ENCODE data around the gene ATOSA. TPM values are rescaled to one million over a fixed set of nuclear protein-coding genes. Genes with fewer than 3 reads are reported as not detected.
A peak's percentile ranks its signal among the peaks of the same experiment; 100 is the strongest.

ATOSA gene, protein sequence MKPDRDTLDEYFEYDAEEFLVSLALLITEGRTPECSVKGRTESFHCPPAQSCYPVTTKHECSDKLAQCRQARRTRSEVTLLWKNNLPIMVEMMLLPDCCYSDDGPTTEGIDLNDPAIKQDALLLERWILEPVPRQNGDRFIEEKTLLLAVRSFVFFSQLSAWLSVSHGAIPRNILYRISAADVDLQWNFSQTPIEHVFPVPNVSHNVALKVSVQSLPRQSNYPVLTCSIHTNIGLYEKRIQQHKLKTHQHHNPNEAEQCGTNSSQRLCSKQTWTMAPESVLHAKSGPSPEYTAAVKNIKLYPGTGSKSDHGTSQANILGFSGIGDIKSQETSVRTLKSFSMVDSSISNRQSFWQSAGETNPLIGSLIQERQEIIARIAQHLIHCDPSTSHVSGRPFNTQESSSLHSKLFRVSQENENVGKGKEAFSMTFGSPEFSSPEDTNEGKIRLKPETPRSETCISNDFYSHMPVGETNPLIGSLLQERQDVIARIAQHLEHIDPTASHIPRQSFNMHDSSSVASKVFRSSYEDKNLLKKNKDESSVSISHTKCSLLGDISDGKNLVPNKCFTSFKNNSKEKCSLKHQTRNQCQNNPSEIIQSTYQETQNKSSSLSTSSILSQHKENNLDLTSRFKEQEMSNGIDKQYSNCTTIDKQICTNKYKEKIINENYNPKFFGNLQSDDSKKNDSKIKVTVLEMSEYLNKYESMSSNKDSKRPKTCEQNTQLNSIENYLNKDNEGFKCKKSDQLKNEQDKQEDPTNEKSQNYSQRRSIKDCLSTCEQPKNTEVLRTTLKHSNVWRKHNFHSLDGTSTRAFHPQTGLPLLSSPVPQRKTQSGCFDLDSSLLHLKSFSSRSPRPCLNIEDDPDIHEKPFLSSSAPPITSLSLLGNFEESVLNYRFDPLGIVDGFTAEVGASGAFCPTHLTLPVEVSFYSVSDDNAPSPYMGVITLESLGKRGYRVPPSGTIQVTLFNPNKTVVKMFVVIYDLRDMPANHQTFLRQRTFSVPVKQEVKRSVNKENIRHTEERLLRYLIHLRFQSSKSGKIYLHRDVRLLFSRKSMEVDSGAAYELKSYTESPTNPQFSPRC
- total RNA-seq: 10 to 100 TPM; 19.4 to 21.7 TPM

DNA sequence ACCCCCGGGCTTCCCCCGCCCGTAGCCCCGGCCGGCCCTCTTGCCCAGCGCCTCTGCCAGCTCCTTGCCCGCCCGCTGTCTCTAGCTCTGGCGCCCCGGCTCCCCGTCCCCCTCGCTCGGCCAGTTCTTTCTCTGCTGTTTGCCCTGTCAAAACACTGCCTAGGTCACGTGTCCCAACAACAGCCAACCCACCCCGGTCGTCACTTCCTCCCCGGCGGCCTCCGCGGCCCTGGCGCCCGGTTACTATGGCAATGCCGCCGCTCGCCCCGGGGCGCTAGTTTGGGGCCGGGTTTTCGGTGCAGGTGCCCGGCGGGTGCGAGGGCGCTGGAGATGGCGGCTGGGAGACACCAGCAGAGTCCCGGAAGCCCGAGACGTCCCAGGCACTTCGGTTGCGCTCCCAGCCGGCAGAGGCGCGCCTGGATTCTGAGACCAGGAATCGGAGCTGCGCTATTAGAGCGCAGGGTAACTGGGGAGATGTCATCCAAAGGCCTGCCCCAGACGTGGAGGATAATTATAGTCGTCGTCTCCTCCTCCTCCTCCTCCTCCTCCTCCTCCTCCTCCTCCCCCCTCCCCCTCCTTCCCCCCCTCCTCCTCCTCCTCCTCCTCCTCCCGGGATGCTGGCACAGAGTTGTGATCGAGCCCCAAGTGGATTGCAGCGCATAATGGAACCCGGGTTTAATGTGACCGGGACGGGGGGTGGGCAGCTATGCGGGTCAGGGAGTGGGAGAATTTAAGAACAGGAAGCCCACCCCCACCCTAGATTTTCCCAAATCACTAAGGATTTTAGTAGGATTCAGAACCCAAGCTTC lies at the start of gene ATOSA:
Gene ATOSA, minus strand, starts transcription at position 157 of the 809 bp plus-strand sequence. CDS start 1,367 bp downstream, outside the sequence.
- CTCF ChIA-PET: interaction anchor here (1.0 to 1.8 kb wide), 6 partner anchors 17 to 422 kb away, joined by 3 to 7 read pairs (median 3); no protein-coding TSS in a partner anchor
- DNase-seq: peak; percentile 93
- Mint-ChIP-seq H3K4me1 (ENCODE audit: low read depth) (peaks cover 39% of the 10 kb centered on the region), H3K9me3 (no peaks in the 10 kb centered on the region), H3K27ac (peak within 1 kb of the TSS; percentile 98), H3K4me3 (peak within 1 kb of the TSS; percentile 100), H3K36me3 (ENCODE audit: low read depth) (peaks cover 5% of the 10 kb centered on the region), H3K27me3 (ENCODE audit: low read depth) (no peaks in the 10 kb centered on the region)
- intact Hi-C loops (cut with micrococcal nuclease): loop anchor here (1.0 to 5.0 kb wide), 4 partner anchors 51 to 502 kb away; no protein-coding TSS in a partner anchor

DNA sequence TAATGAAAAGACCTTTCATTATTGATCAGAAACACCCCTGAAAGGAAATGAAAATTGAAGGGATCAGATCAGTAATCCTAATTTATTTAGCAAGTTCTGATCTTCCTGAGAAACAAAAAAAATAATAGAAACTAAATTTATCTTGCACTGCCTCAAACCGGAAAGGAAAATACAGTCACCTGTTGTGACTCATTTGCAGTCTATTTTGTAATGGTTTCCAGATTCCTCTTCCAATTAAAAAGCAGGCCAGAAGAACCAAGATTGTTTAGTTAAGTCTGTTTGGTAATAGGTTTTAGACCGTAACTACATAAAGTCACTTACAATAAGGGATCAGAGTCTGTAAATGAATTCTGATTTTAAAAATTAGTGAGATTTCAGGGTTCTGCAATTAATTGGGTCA lies 49.7 kb upstream of the ATOSA start:
- Mint-ChIP-seq H3K27ac (no peak overlapping the region), H3K4me3 (no peak overlapping the region), H3K36me3 (ENCODE audit: low read depth) (no peaks in the 10 kb centered on the region), H3K4me1 (ENCODE audit: low read depth) (peaks cover 38% of the 10 kb centered on the region), H3K27me3 (ENCODE audit: low read depth) (no peaks in the 10 kb centered on the region), H3K9me3 (no peaks in the 10 kb centered on the region)
- no peak for DNase-seq
- CTCF ChIA-PET: interaction anchor here (1.6 kb wide), 1 partner anchor 50 kb away, joined by 7 read pairs; the partner anchor contains the start of gene ATOSA
- intact Hi-C loops (cut with micrococcal nuclease): no loop called here

DNA sequence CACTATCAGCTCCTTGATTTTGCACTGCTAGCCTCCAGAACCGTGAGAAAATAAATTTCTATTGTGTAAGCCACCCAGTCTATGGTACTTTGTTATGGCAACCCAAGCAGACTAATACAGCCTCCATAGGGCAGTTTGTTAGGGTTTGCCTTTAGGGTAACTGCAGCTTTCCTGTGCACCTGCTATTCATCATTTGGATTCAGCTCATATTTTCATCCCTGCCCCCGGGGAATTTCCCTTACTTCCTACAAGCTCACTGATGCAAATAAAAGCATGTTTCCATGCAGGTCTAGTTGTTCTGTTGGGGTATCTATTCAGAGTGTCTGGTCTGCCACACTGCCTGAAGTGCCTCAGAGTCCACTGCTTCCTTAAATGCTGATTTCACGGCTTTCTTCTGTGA lies 48.6 kb upstream of the ATOSA start:
- no peak for DNase-seq
- intact Hi-C loops (cut with micrococcal nuclease): no loop called here
- Mint-ChIP-seq H3K4me3 (no peak overlapping the region), H3K4me1 (ENCODE audit: low read depth) (peaks cover 38% of the 10 kb centered on the region), H3K27me3 (ENCODE audit: low read depth) (no peaks in the 10 kb centered on the region), H3K9me3 (no peaks in the 10 kb centered on the region), H3K27ac (no peak overlapping the region), H3K36me3 (ENCODE audit: low read depth) (no peaks in the 10 kb centered on the region)
- CTCF ChIA-PET: no interaction called here

DNA sequence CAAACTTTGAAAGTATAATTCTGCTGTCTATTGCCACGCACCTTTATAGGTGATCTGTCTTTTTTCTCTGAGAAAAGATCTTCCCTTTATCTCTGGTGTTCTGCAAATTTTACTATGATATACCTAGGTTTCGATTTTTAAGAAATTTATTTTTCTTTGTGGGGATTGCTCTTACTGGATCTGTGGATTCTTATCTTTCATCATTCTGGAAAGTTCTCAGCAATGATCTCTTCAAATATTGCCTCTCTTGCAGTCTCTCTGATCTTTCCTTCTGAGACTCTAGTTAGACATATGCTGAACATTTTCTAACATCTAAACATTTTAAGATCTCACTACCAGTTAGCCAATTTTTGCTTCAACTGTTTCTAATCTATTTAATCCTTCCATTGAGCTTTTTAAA lies 47.0 kb upstream of the ATOSA start:
- no peak overlapping the region for H3K4me3 Mint-ChIP-seq
- H3K27me3 Mint-ChIP-seq (ENCODE audit: low read depth): no peaks in the 10 kb centered on the region
- CTCF ChIA-PET: no interaction called here
- H3K36me3 Mint-ChIP-seq (ENCODE audit: low read depth): no peaks in the 10 kb centered on the region
- DNase-seq: no peak
- peaks cover 30% of the 10 kb centered on the region for H3K4me1 Mint-ChIP-seq (ENCODE audit: low read depth)
- no peak overlapping the region for H3K27ac Mint-ChIP-seq
- no peaks in the 10 kb centered on the region for H3K9me3 Mint-ChIP-seq
- intact Hi-C loops (cut with micrococcal nuclease): no loop called here

DNA sequence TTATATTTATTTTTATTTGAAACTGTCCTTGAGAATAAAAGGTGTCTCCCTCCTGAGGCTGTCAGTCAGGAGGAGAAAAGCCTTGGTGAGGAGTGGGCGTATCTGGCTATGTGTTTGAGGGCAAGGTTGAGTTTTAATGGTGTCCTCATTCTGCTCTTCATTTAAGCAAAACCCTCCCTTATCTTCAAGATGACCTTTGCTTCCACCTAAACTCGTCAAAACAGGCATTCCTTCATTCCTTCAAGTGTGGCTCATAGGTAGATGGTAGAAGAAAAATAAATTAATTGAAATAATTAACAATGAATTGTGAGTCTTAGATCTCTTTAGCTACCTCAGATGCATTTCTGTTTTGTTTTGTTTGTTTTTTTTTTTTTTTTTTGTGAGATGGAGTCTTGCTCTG lies 39.4 kb upstream of the ATOSA start:
- Mint-ChIP-seq H3K27ac (no peak overlapping the region), H3K36me3 (ENCODE audit: low read depth) (no peaks in the 10 kb centered on the region)

DNA sequence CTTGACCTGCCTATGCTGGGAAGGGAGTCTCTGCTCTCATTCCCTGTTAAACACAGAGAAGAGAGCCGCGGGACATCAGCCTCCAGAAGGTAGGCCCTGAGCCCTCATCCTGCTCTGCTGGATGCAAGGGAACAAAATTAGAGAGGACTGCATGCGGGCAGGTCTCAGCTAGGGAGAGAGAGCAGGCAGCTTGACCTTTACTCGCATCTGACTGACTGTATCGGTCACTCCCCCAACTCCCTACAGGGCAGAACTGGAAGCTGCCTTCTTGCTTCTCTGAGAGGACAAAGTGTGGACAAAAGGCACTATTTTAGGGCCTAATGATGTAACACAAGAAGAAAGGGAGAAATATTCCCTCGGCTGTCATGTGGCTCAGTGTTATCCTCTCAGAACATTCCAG lies 38.7 kb upstream of the ATOSA start:
- H3K9me3 Mint-ChIP-seq: no peaks in the 10 kb centered on the region
- no peaks in the 10 kb centered on the region for H3K27me3 Mint-ChIP-seq (ENCODE audit: low read depth)
- H3K4me3 Mint-ChIP-seq: no peak overlapping the region
- CTCF ChIA-PET: interaction anchor here (0.7 to 0.8 kb wide), 2 partner anchors 86 to 118 kb away, joined by 3 read pairs; no protein-coding TSS in a partner anchor
- H3K36me3 Mint-ChIP-seq (ENCODE audit: low read depth): no peaks in the 10 kb centered on the region
- no peak for DNase-seq
- intact Hi-C loops (cut with micrococcal nuclease): no loop called here
- H3K27ac Mint-ChIP-seq: no peak overlapping the region
- no peaks in the 10 kb centered on the region for H3K4me1 Mint-ChIP-seq (ENCODE audit: low read depth)

More for the DNA sequence above, 39.4 kb upstream of the ATOSA start:
- Mint-ChIP-seq H3K4me3 (no peak overlapping the region), H3K4me1 (ENCODE audit: low read depth) (no peaks in the 10 kb centered on the region), H3K9me3 (no peaks in the 10 kb centered on the region), H3K27me3 (ENCODE audit: low read depth) (no peaks in the 10 kb centered on the region)
- no peak for DNase-seq
- intact Hi-C loops (cut with micrococcal nuclease): no loop called here
- CTCF ChIA-PET: interaction anchor here (0.8 kb wide), 1 partner anchor 86 kb away, joined by 3 read pairs; no protein-coding TSS in a partner anchor

DNA sequence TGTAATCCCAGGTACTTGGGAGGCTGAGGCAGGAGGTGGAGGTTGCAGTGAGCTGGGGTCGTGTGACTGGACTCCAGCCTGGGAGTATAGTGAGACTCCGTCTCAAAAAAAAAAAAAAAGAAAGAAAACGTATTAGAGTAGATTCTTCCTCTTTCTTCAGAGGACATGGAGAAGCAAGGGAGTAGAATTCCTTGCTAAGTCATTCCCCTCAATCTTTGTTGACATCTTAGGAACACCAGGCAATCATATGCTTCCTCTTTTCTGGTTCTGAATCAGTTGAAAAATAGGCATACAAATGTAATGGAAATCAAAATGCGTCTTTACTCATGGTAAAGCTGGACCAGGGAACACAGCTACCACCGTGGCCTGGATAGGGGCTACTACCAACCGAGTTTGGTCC lies 38.3 kb upstream of the ATOSA start:
- H3K27me3 Mint-ChIP-seq (ENCODE audit: low read depth): no peaks in the 10 kb centered on the region
- no peak for DNase-seq
- no peak overlapping the region for H3K27ac Mint-ChIP-seq
- CTCF ChIA-PET: interaction anchor here (0.7 kb wide), 1 partner anchor 118 kb away, joined by 3 read pairs; no protein-coding TSS in a partner anchor
- intact Hi-C loops (cut with micrococcal nuclease): no loop called here
- H3K4me3 Mint-ChIP-seq: no peak overlapping the region
- no peaks in the 10 kb centered on the region for H3K36me3 Mint-ChIP-seq (ENCODE audit: low read depth)
- H3K4me1 Mint-ChIP-seq (ENCODE audit: low read depth): no peaks in the 10 kb centered on the region
- H3K9me3 Mint-ChIP-seq: no peaks in the 10 kb centered on the region

DNA sequence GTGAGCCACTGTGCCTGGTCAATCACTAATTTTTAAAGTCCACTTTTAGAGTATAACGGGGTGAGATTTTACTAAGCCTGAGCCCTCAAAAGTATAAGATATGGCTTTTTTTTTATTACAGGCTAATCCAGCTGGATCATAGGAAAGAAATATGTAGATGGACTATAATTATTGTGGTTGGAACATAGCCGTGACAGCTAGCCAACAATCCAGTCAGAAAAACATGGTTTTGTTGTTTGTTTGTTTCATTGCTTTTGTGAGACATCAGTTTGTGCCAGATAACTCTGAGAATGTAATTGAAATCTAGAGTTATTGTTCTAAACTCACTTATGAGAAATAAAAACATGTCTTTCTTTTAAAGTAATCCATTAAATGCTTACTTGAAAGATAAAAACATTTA lies 37.3 kb upstream of the ATOSA start:
- Mint-ChIP-seq H3K4me1 (ENCODE audit: low read depth) (no peaks in the 10 kb centered on the region), H3K27me3 (ENCODE audit: low read depth) (no peaks in the 10 kb centered on the region), H3K4me3 (no peak overlapping the region), H3K9me3 (no peaks in the 10 kb centered on the region), H3K27ac (no peak overlapping the region), H3K36me3 (ENCODE audit: low read depth) (no peaks in the 10 kb centered on the region)
- intact Hi-C loops (cut with micrococcal nuclease): no loop called here
- CTCF ChIA-PET: interaction anchor here (0.6 kb wide), 2 partner anchors 495 to 897 kb away, joined by 3 read pairs; no protein-coding TSS in a partner anchor
- DNase-seq: no peak

DNA sequence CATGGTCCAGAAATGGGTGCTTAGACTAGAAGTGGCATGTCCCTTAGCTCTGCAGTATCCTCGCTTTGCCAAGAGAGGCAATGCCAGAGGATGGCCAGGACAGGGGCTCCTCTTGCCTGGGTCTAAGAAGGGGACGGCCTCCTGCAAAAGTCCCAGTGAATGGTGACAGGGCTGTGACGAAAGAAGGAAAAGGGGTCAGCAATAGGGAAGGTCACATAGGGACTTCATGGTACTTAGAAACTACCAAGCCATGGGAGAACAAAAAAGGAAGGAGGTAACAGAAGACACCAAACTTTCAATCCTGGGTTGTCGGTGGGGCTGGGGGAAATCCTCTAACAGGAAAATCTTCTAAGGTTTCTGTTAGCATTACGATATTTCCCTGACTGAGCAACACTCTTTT lies 36.2 kb upstream of the ATOSA start:
- Mint-ChIP-seq H3K36me3 (ENCODE audit: low read depth) (no peaks in the 10 kb centered on the region), H3K9me3 (no peaks in the 10 kb centered on the region), H3K27me3 (ENCODE audit: low read depth) (no peaks in the 10 kb centered on the region), H3K4me3 (no peak overlapping the region), H3K4me1 (ENCODE audit: low read depth) (peaks cover 3% of the 10 kb centered on the region), H3K27ac (no peak overlapping the region)
- intact Hi-C loops (cut with micrococcal nuclease): no loop called here
- DNase-seq: no peak
- CTCF ChIA-PET: no interaction called here

DNA sequence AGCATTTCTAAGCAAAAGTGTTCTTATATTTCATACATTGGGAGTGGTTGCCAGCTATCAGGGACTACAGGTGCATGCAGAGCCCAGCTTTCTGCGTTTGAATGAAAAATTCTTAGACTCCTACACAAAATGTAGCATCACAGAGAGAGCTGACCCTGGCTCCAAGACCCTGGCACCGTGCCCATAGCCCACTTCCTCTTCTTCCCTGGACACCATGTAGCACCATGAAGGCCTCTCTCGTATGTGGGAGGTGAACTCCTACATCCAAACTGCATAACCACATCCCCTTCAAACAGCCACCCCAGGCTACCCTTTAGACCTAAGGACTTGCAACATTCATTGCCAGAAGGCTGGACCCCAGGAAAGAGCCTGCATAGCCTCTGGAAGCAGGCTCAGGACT lies 35.8 kb upstream of the ATOSA start:
- no peak for DNase-seq
- Mint-ChIP-seq H3K36me3 (ENCODE audit: low read depth) (no peaks in the 10 kb centered on the region), H3K27ac (no peak overlapping the region), H3K4me1 (ENCODE audit: low read depth) (peaks cover 3% of the 10 kb centered on the region), H3K9me3 (no peaks in the 10 kb centered on the region), H3K27me3 (ENCODE audit: low read depth) (no peaks in the 10 kb centered on the region), H3K4me3 (no peak overlapping the region)
- CTCF ChIA-PET: no interaction called here
- intact Hi-C loops (cut with micrococcal nuclease): no loop called here

DNA sequence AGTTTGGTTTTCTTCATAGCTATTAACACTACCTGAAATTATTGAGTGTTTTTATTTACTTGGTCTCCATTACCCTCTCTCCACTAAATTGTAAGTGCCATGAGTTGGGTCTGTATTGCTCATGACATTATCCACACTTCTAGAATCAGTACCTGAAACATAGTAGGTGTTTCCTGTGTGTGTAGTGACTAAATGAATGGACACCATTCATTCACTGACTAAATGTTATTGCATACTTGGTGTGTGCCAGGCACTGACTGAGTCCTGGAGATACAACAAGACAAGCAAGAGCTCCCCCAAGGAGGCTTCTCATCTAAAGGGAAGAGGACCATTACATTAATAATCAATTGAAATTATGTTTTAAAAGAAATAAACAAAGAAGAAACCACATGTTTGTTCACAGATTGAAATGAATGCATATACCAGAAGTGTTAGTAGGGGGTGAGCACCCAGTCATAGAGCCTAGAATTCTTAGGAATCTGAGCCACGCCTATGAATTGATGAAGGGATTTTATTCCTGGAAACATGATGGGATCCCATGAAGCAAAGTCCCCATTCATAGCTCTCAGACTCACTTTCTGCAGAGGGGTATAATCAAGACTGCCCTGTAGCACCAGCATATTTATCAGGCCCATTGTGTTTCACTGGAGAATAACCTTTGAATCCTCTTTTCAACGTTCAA lies 31.7 kb upstream of the ATOSA start:
- Mint-ChIP-seq H3K4me3 (no peak overlapping the region), H3K36me3 (ENCODE audit: low read depth) (no peaks in the 10 kb centered on the region), H3K4me1 (ENCODE audit: low read depth) (peaks cover 3% of the 10 kb centered on the region), H3K27ac (no peak overlapping the region), H3K9me3 (no peaks in the 10 kb centered on the region), H3K27me3 (ENCODE audit: low read depth) (no peaks in the 10 kb centered on the region)
- DNase-seq: no peak
- CTCF ChIA-PET: interaction anchor here (0.6 kb wide), 1 partner anchor 207 kb away, joined by 6 read pairs; no protein-coding TSS in a partner anchor
- intact Hi-C loops (cut with micrococcal nuclease): no loop called here

All from activated naive CD4-positive, alpha-beta T cell treated with anti-CD3 and anti-CD28 coated beads for 36 hours (primary cell).